Upper lobe of right lung (tissue), 1 donor: ENCODE measurements around the gene MPPED1. TPM values are rescaled to one million over a fixed set of nuclear protein-coding genes. Genes with fewer than 3 reads are reported as not detected.

Experiments used
- ATAC-seq: fragments of 200-7000 bp; cut with Tn5 transposase; one replicate; pipeline ENCODE4 v1.9.1; 2020; ENCODE audit warnings: mild to moderate bottlenecking, moderate library complexity
- DNase-seq: peaks from one replicate; pipeline ENCODE4 v3.0.0-alpha.2; 2020
- H3K27ac ChIP-seq: fragments of 200-600 bp; one replicate; pipeline ENCODE4 v1.8.0; 2022
- H3K27me3 ChIP-seq: fragments of 200-600 bp; one replicate; pipeline ENCODE4 v1.8.0; 2022; ENCODE audit warnings: mild to moderate bottlenecking
- H3K36me3 ChIP-seq: fragments of 200-600 bp; one replicate; pipeline ENCODE4 v1.8.0; 2022
- H3K4me1 ChIP-seq: fragments of 200-600 bp; one replicate; pipeline ENCODE4 v1.8.0; 2022
- H3K4me3 ChIP-seq: fragments of 200-600 bp; one replicate; pipeline ENCODE4 v1.8.0; 2022; ENCODE audit warnings: mild to moderate bottlenecking
- H3K9me3 ChIP-seq: fragments of 200-600 bp; one replicate; pipeline ENCODE4 v1.8.0; 2022
- CTCF ChIP-seq: fragments of 200-600 bp; IDR thresholded peaks from one replicate; pipeline ENCODE4 v1.8.0; 2022; ENCODE audit warnings: antibody characterized with exemption
- intact Hi-C: fragments of 100-400 bp; cut with DNase I; formaldehyde crosslinking; loops from one replicate; pipeline ENCODE4 v1.11.0; 2022
- total RNA-seq: library from RNA; stranded (reverse); fragmentation: NEBNext Ultra II Directional; extraction: Animal tissue kit (Norgen Biotek cat#: 25700); gene quantifications from one replicate; pipeline ENCODE4 v1.2.1, GENCODE V29; 2021
- donor health status: DM: no; HTN: yes; CAD: no; lungs with severe emphysema.

Gene MPPED1
- total RNA-seq, 1 donor from 2014 or later, result not detected

- DNase-seq (no peak), ATAC-seq (no peak)
- no peak for TF ChIP-seq CTCF
- H3K9me3 ChIP-seq, result no peaks in the 10 kb centered on the region
- intact Hi-C loops, result no loop called here
- H3K36me3 ChIP-seq, result no peaks in the 10 kb centered on the region
- H3K4me3 ChIP-seq, result no peak overlapping the region
- H3K27ac ChIP-seq, result no peak overlapping the region
- H3K27me3 ChIP-seq, result no peaks in the 10 kb centered on the region
- H3K4me1 ChIP-seq, result no peaks in the 10 kb centered on the region
Measured at GRCh38 chr22:43530349-43531201, 118.8 kb downstream of the MPPED1 start.

- Histone ChIP-seq H3K9me3 (no peaks in the 10 kb centered on the region), H3K4me1 (no peaks in the 10 kb centered on the region), H3K27me3 (no peaks in the 10 kb centered on the region), H3K27ac (no peak overlapping the region), H3K36me3 (no peaks in the 10 kb centered on the region), H3K4me3 (no peak overlapping the region)
- TF ChIP-seq CTCF, result no peak
- intact Hi-C loops, result no loop called here
- DNase-seq (no peak), ATAC-seq (no peak)
Measured at GRCh38 chr22:43531651-43532050, 119.8 kb downstream of the MPPED1 start.

GRCh38 chr22:43532301-43533155 lies 120.7 kb downstream of the MPPED1 start:
- DNase-seq, result no peak
- H3K36me3 ChIP-seq, result no peaks in the 10 kb centered on the region
- H3K27me3 ChIP-seq, result no peaks in the 10 kb centered on the region
- H3K4me1 ChIP-seq, result no peaks in the 10 kb centered on the region
- no peak overlapping the region for H3K27ac ChIP-seq
- no peaks in the 10 kb centered on the region for H3K9me3 ChIP-seq
- H3K4me3 ChIP-seq, result no peak overlapping the region
- intact Hi-C loops, result no loop called here
- no peak for ATAC-seq
- TF ChIP-seq CTCF, result no peak

- Histone ChIP-seq H3K4me3 (no peak overlapping the region), H3K36me3 (no peaks in the 10 kb centered on the region), H3K9me3 (no peaks in the 10 kb centered on the region), H3K27ac (no peak overlapping the region), H3K27me3 (no peaks in the 10 kb centered on the region), H3K4me1 (no peaks in the 10 kb centered on the region)
- no peak for DNase-seq
- intact Hi-C loops, result no loop called here
- no peak for ATAC-seq
- TF ChIP-seq CTCF, result no peak
Measured at GRCh38 chr22:43533156-43533530, 121.3 kb downstream of the MPPED1 start.

- ATAC-seq (no peak), DNase-seq (peak; percentile 20)
- Histone ChIP-seq H3K9me3 (no peaks in the 10 kb centered on the region), H3K4me3 (no peak overlapping the region), H3K27me3 (no peaks in the 10 kb centered on the region), H3K4me1 (no peaks in the 10 kb centered on the region), H3K27ac (no peak overlapping the region), H3K36me3 (no peaks in the 10 kb centered on the region)
- intact Hi-C loops, result no loop called here
- no peak for TF ChIP-seq CTCF
Measured at GRCh38 chr22:43533656-43534428, 122.0 kb downstream of the MPPED1 start.
